Measurements from ENCODE around the gene GEMIN5. TPM values are rescaled to one million over a fixed set of nuclear protein-coding genes. Genes with fewer than 3 reads are reported as not detected.

GEMIN5 gene
- polyA plus RNA-seq, 3 donors, result 2.0 to 3.8 (median 2.2) TPM

DNA sequence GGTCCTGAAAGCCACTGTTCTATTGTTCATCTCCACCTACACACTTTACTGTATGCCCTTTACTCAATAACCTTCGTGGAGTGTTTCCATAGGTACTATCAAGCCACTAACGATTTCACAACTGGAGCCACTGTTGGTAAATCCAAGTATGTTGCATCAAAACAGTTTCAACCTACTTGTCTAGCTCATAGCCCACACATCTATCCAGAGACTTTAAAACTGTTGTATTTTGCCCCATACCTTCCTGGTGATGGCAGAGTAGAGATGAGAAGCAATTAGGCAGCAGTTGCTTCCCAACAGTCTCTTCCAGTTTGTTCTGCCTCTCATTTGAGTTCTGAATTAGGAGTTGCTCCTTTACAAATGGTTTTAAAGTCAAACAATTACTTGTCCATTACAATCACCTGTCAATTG lies 88.2 kb downstream of the GEMIN5 start:
- no peaks in the 10 kb centered on the region for H3K9me3 ChIP-seq (replicated peaks in 1 of 2; ENCODE audit: control insufficient read depth in 1 of 2, insufficient read depth in 1 of 2, low read length in 2 of 2)
- no peaks in the 10 kb centered on the region for H3K36me3 ChIP-seq (replicated peaks in 1 of 2; ENCODE audit: control insufficient read depth in 1 of 2, insufficient read depth in 2 of 2, low read length in 2 of 2)
- no peak overlapping the region for H3K9ac ChIP-seq (ENCODE audit: insufficient read depth, low read length, poor library complexity, severe bottlenecking)
- peak in 1 of 3 donors; percentile 25 for DNase-seq
- peaks cover 23% of the 10 kb centered on the region for H3K4me1 Mint-ChIP-seq
- H3K27ac ChIP-seq (ENCODE audit: low read depth in 1 of 2, low read length in 2 of 2), result no peak overlapping the region
- TF ChIP-seq, protein P1, sequence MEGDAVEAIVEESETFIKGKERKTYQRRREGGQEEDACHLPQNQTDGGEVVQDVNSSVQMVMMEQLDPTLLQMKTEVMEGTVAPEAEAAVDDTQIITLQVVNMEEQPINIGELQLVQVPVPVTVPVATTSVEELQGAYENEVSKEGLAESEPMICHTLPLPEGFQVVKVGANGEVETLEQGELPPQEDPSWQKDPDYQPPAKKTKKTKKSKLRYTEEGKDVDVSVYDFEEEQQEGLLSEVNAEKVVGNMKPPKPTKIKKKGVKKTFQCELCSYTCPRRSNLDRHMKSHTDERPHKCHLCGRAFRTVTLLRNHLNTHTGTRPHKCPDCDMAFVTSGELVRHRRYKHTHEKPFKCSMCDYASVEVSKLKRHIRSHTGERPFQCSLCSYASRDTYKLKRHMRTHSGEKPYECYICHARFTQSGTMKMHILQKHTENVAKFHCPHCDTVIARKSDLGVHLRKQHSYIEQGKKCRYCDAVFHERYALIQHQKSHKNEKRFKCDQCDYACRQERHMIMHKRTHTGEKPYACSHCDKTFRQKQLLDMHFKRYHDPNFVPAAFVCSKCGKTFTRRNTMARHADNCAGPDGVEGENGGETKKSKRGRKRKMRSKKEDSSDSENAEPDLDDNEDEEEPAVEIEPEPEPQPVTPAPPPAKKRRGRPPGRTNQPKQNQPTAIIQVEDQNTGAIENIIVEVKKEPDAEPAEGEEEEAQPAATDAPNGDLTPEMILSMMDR (IDR thresholded peaks at IDR 0.05), result no peak
- H3K36me3 Mint-ChIP-seq, result no peaks in the 10 kb centered on the region
- peak overlapping the region; percentile 75 for H2AFZ ChIP-seq (ENCODE audit: insufficient read depth, low read depth, low read length, poor library complexity, severe bottlenecking)
- H3K27me3 Mint-ChIP-seq (ENCODE audit: low read depth in 3 of 3), result peaks cover 0 to 2% (median 0%) of the 10 kb centered on the region in 3 donors
- no peak overlapping the region for H3K27ac Mint-ChIP-seq
- H3K4me3 ChIP-seq (replicated peaks in 1 of 3; ENCODE audit: low read depth in 2 of 3, low read length in 3 of 3), result peak overlapping the region in 1 of 3 experiments; percentile 70
- H4K20me1 ChIP-seq (ENCODE audit: insufficient read depth, low read length), result no peaks in the 10 kb centered on the region
- WGBS (ENCODE audit: insufficient coverage), result no CpG with 5 or more reads among the region's 2 CpGs
- H3K27me3 ChIP-seq (ENCODE audit: control insufficient read depth in 2 of 2, insufficient read depth in 2 of 2, low read length in 2 of 2), result no peaks in the 10 kb centered on the region
- peaks cover 18 to 20% of the 10 kb centered on the region in 2 donors for H3K4me1 ChIP-seq (ENCODE audit: control insufficient read depth in 1 of 2, insufficient read depth in 2 of 2, low read length in 2 of 2)
- no peaks in the 10 kb centered on the region for H3K79me2 ChIP-seq (ENCODE audit: insufficient read depth, low read length)
- intact Hi-C loops (cut with micrococcal nuclease), result loop anchor here in 1 of 2 donors (10.0 kb wide), 1 partner anchor 165 kb away; no protein-coding TSS in a partner anchor
- peak overlapping the region in 1 of 2 donors; percentile 94 for H3K4me3 Mint-ChIP-seq
- peak overlapping the region; percentile 68 for H3K4me2 ChIP-seq (replicated peaks; ENCODE audit: extremely low read depth, low read length, poor library complexity, severe bottlenecking)
- peaks cover 0 to 2% (median 0%) of the 10 kb centered on the region in 7 donors for H3K9me3 Mint-ChIP-seq

DNA sequence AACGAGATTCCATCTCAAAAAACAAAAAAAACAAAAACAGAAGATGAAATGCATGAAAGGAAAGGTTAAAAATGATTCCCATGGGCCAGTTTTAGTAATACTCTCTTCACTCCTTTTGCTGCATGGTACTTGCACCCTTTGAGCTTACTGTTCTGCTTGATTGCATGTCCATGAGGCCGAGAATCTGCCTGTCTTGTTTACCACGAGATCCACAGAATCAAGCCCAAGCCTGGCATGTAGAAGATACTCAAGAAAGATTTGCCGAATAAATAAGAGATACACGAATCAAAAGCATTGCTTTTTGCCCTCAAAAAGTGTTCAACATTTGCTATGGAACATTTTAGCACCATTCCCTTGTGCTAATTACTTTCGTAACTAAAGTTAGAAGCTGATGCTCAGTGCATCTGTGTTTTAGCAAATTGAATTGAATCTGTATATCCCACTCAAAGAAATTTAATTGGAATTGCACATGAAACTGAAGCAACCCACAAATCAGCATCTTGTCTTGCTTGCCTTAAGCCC lies 88.7 kb downstream of the GEMIN5 start:
- no peak for DNase-seq
- H3K4me1 ChIP-seq (ENCODE audit: control insufficient read depth in 1 of 2, insufficient read depth in 2 of 2, low read length in 2 of 2), result peaks cover 18 to 20% of the 10 kb centered on the region in 2 donors
- no peaks in the 10 kb centered on the region for H4K20me1 ChIP-seq (ENCODE audit: insufficient read depth, low read length)
- H3K27ac Mint-ChIP-seq, result no peak overlapping the region
- no peaks in the 10 kb centered on the region for H3K36me3 ChIP-seq (replicated peaks in 1 of 2; ENCODE audit: control insufficient read depth in 1 of 2, insufficient read depth in 2 of 2, low read length in 2 of 2)
- H3K9ac ChIP-seq (ENCODE audit: insufficient read depth, low read length, poor library complexity, severe bottlenecking), result no peak overlapping the region
- H3K27ac ChIP-seq (ENCODE audit: low read depth in 1 of 2, low read length in 2 of 2), result no peak overlapping the region
- peak overlapping the region; percentile 75 for H2AFZ ChIP-seq (ENCODE audit: insufficient read depth, low read depth, low read length, poor library complexity, severe bottlenecking)
- H3K27me3 ChIP-seq (ENCODE audit: control insufficient read depth in 2 of 2, insufficient read depth in 2 of 2, low read length in 2 of 2), result no peaks in the 10 kb centered on the region
- H3K9me3 ChIP-seq (replicated peaks in 1 of 2; ENCODE audit: control insufficient read depth in 1 of 2, insufficient read depth in 1 of 2, low read length in 2 of 2), result no peaks in the 10 kb centered on the region
- WGBS (ENCODE audit: insufficient coverage), result 98% methylated on average over 4 of the region's 6 CpGs
- H3K4me3 Mint-ChIP-seq, result no peak overlapping the region
- H3K4me3 ChIP-seq (replicated peaks in 1 of 3; ENCODE audit: low read depth in 2 of 3, low read length in 3 of 3), result no peak overlapping the region
- H3K79me2 ChIP-seq (ENCODE audit: insufficient read depth, low read length), result no peaks in the 10 kb centered on the region
- no peak overlapping the region for H3K4me2 ChIP-seq (replicated peaks; ENCODE audit: extremely low read depth, low read length, poor library complexity, severe bottlenecking)
- peaks cover 23% of the 10 kb centered on the region for H3K4me1 Mint-ChIP-seq
- intact Hi-C loops (cut with micrococcal nuclease), result no loop called here
- H3K9me3 Mint-ChIP-seq, result peaks cover 0 to 2% (median 0%) of the 10 kb centered on the region in 7 donors
- TF ChIP-seq, protein P1 (IDR thresholded peaks at IDR 0.05), result no peak
- H3K36me3 Mint-ChIP-seq, result no peaks in the 10 kb centered on the region
- peaks cover 0 to 2% (median 0%) of the 10 kb centered on the region in 3 donors for H3K27me3 Mint-ChIP-seq (ENCODE audit: low read depth in 3 of 3)

All from CD14-positive monocyte (primary cell).